HEK293T (cell line): Measurements from ENCODE around the gene GOLGA5.

Source experiments
- LEF1 ChIP-seq: fragments of 450-650 bp; IDR thresholded peaks from 2 replicates; pipeline ENCODE4 v1.6.1; 2017; ENCODE audit warnings: mild to moderate bottlenecking, borderline replicate concordance
- SP1 ChIP-seq: fragments of 450-650 bp; IDR thresholded peaks from 2 replicates; pipeline ENCODE4 v1.6.1; 2017

GRCh38 chr14:92794547-92794941, 439 bp downstream of the GOLGA5 start:
- no peak for TF ChIP-seq SP1
- TF ChIP-seq LEF1, result no peak
